ENCODE results near the gene LAMB3.

The LAMB3 gene

DNA sequence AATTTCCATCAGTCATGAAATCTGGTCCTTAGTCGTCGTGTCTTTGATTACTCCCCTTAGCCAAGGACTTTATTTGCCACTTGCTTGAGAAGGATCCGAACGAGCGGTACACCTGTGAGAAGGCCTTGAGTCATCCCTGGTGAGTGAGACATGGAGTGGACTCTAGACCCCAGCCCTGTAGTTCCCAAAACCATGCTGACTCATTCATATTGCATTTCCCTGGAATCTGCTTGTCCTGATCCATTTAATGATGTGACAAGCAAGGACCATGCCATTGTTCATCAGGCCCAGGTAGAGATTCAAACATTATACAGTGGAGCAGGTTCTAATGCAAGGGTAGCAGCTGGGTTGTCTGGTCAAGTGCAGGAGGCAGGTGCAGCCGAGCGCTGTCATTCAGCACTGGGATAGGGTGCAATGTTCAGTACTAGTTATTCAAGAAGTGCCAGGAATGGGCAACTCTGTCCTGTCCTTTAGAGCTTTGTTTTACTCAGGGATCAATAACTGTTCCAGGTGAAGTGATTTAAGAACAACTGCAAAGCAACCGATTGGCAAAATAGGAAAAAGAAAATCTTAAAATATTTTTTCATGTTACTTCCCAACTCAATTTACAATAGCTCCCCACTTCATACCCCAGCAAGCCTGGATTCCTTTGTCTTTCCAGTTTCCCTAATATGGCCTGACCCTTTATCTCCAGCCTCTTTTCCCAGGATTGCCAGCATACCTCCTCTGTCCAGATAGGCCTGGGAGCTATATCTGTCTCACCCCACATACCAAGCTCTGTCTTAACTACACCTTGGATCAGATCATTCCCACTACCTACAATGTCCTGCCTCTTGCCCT lies 42.2 kb downstream of the LAMB3 start (continued):
- TF ChIP-seq, protein P1, sequence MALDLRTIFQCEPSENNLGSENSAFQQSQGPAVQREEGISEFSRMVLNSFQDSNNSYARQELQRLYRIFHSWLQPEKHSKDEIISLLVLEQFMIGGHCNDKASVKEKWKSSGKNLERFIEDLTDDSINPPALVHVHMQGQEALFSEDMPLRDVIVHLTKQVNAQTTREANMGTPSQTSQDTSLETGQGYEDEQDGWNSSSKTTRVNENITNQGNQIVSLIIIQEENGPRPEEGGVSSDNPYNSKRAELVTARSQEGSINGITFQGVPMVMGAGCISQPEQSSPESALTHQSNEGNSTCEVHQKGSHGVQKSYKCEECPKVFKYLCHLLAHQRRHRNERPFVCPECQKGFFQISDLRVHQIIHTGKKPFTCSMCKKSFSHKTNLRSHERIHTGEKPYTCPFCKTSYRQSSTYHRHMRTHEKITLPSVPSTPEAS (tag by site-specific recombination; IDR thresholded peaks at IDR 0.05) = no peak

DNA sequence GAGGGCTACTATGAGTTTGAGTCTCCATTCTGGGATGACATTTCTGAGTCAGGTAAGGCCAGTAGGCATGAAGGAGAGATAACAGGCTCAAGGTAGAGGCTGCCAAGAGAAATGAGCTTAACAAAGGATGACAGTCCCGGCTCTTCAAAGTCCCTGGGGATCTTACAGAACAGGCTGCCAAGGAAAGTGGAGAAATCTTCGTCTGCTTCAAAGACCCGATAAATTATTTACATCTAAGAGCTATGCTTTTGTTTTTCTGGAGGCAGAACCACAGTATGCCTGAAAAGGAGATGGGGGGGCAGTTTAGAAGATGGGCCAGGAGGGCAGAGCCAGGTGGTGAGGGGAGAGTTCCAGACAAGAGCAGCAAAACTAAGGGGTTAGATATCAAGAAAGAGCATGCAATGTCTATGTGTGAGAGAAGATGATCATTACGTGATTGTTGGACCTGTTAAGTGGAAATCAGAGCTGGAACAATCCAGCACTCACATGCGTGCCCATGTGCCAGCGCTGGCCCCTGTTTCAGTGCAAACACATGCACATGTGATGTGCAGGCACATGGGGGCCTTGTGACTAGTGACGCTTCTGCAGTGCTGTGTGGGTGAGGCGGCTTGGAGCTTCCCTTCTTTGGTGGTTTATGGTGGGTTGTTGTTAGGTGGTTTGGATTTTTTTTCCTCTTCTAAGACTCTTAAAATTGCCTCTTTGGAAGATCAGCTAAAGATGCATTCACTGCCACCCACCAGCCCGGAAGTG lies 43.0 kb downstream of the LAMB3 start:
- Histone ChIP-seq H3K4me3 (ENCODE audit: low read depth, low read length) (no peak overlapping the region), H3K36me3 (ENCODE audit: control insufficient read depth in 2 of 2, insufficient read depth in 1 of 2, low read length in 2 of 2) (no peaks in the 10 kb centered on the region), H3K27ac (ENCODE audit: extremely low read depth, low read depth, low read length) (no peak overlapping the region), H3K4me1 (ENCODE audit: control insufficient read depth, insufficient read depth, low read length) (no peaks in the 10 kb centered on the region), H3K9me3 (ENCODE audit: control insufficient read depth, insufficient read depth, low read depth, low read length) (no peaks in the 10 kb centered on the region)
- CTCF ChIA-PET = interaction anchor here (0.7 to 2.1 kb wide), 5 partner anchors 9 to 42 kb away, joined by 3 to 10 read pairs (median 6); no protein-coding TSS in a partner anchor
- POLR2A ChIA-PET = no interaction called here
- TF ChIP-seq ZNF37A (tag by site-specific recombination; IDR thresholded peaks at IDR 0.05) = no peak
- TF ChIP-seq, protein P2, sequence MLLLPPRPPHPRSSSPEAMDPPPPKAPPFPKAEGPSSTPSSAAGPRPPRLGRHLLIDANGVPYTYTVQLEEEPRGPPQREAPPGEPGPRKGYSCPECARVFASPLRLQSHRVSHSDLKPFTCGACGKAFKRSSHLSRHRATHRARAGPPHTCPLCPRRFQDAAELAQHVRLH (tag by site-specific recombination; IDR thresholded peaks at IDR 0.05) = no peak
- TF ChIP-seq, protein P3, sequence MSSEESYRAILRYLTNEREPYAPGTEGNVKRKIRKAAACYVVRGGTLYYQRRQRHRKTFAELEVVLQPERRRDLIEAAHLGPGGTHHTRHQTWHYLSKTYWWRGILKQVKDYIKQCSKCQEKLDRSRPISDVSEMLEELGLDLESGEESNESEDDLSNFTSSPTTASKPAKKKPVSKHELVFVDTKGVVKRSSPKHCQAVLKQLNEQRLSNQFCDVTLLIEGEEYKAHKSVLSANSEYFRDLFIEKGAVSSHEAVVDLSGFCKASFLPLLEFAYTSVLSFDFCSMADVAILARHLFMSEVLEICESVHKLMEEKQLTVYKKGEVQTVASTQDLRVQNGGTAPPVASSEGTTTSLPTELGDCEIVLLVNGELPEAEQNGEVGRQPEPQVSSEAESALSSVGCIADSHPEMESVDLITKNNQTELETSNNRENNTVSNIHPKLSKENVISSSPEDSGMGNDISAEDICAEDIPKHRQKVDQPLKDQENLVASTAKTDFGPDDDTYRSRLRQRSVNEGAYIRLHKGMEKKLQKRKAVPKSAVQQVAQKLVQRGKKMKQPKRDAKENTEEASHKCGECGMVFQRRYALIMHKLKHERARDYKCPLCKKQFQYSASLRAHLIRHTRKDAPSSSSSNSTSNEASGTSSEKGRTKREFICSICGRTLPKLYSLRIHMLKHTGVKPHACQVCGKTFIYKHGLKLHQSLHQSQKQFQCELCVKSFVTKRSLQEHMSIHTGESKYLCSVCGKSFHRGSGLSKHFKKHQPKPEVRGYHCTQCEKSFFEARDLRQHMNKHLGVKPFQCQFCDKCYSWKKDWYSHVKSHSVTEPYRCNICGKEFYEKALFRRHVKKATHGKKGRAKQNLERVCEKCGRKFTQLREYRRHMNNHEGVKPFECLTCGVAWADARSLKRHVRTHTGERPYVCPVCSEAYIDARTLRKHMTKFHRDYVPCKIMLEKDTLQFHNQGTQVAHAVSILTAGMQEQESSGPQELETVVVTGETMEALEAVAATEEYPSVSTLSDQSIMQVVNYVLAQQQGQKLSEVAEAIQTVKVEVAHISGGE (tag by site-specific recombination; conservative IDR thresholded peaks at IDR 0.05; ENCODE audit: low read depth) = no peak
- TF ChIP-seq, protein P4, sequence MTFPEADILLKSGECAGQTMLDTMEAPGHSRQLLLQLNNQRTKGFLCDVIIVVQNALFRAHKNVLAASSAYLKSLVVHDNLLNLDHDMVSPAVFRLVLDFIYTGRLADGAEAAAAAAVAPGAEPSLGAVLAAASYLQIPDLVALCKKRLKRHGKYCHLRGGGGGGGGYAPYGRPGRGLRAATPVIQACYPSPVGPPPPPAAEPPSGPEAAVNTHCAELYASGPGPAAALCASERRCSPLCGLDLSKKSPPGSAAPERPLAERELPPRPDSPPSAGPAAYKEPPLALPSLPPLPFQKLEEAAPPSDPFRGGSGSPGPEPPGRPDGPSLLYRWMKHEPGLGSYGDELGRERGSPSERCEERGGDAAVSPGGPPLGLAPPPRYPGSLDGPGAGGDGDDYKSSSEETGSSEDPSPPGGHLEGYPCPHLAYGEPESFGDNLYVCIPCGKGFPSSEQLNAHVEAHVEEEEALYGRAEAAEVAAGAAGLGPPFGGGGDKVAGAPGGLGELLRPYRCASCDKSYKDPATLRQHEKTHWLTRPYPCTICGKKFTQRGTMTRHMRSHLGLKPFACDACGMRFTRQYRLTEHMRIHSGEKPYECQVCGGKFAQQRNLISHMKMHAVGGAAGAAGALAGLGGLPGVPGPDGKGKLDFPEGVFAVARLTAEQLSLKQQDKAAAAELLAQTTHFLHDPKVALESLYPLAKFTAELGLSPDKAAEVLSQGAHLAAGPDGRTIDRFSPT (tag by site-specific recombination; IDR thresholded peaks at IDR 0.05) = no peak

DNA sequence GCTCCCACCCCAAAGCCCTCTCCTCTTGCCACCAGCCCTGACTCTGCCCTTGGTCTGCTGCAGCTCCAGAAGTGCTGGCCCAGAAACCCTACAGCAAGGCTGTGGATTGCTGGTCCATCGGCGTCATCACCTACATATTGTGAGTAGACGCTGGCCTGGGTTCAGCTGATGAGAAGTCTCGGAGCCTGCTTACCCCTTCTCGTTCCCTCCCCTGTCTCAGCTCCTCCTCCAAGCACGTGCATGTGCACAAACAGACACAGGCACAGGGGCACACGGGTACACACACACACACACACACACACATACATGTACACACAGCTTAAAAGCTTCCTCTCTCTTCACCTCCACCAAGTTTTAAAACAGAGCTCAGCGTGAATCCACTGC lies 44.4 kb downstream of the LAMB3 start:
- Histone ChIP-seq H3K9me3 (ENCODE audit: control insufficient read depth, insufficient read depth, low read depth, low read length) (no peaks in the 10 kb centered on the region), H3K4me3 (ENCODE audit: low read depth, low read length) (no peak overlapping the region), H3K27ac (ENCODE audit: extremely low read depth, low read depth, low read length) (no peak overlapping the region), H3K36me3 (ENCODE audit: control insufficient read depth in 2 of 2, insufficient read depth in 1 of 2, low read length in 2 of 2) (no peaks in the 10 kb centered on the region), H3K4me1 (ENCODE audit: control insufficient read depth, insufficient read depth, low read length) (no peaks in the 10 kb centered on the region)
- ChIA-PET CTCF (interaction anchor here (0.7 to 2.1 kb wide), 3 partner anchors 18 to 119 kb away, joined by 3 to 10 read pairs (median 6); no protein-coding TSS in a partner anchor), POLR2A (interaction anchor here (0.7 kb wide), 1 partner anchor 80 kb away, joined by 3 read pairs; no protein-coding TSS in a partner anchor)
- TF ChIP-seq, protein P5, sequence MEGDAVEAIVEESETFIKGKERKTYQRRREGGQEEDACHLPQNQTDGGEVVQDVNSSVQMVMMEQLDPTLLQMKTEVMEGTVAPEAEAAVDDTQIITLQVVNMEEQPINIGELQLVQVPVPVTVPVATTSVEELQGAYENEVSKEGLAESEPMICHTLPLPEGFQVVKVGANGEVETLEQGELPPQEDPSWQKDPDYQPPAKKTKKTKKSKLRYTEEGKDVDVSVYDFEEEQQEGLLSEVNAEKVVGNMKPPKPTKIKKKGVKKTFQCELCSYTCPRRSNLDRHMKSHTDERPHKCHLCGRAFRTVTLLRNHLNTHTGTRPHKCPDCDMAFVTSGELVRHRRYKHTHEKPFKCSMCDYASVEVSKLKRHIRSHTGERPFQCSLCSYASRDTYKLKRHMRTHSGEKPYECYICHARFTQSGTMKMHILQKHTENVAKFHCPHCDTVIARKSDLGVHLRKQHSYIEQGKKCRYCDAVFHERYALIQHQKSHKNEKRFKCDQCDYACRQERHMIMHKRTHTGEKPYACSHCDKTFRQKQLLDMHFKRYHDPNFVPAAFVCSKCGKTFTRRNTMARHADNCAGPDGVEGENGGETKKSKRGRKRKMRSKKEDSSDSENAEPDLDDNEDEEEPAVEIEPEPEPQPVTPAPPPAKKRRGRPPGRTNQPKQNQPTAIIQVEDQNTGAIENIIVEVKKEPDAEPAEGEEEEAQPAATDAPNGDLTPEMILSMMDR (tag by site-specific recombination; IDR thresholded peaks at IDR 0.05) = no peak

Data from HEK293 (cell line).